AG09309 (cell line): Measurements from ENCODE around the gene NEB.

Source experiments
- DNase-seq: peaks from one replicate; pipeline ENCODE4 v3.0.0-alpha.2; 2010; ENCODE audit warnings: low read depth
- H3K4me3 ChIP-seq: 2 replicates; pipeline ENCODE4 v1.5.1; 2011; ENCODE audit warnings: mild to moderate bottlenecking, low read depth, low read length, moderate library complexity; ENCODE audit not compliant: control insufficient read depth
- TF ChIP-seq, protein P1 (sequence below): IDR thresholded peaks from 2 replicates; pipeline ENCODE4 v1.5.1; 2011; ENCODE audit warnings: mild to moderate bottlenecking, low read depth, low read length, inconsistent platforms; ENCODE audit not compliant: insufficient read depth, control insufficient read depth; ENCODE audit errors: missing control alignments

Gene NEB

DNA sequence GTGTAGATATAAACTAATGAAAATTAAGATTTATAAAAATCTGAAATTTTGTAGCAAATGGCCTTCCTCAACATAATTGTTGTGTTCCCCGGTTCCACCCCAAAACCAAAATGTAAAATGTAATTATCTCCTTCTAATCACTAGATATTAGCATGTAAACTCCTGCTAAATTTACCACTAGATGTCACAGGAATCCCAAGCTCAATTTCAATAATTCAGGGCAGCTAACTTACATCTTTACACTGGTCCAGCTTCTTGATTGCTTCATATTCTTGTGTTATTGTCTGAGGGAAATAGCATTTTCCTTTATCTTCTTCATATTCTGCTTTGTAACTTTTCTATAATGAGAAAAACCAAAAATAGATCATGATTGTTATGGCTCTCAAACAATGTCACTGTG is 42.6 kb downstream of the NEB start:
- DNase-seq, result no peak
- no peak overlapping the region for H3K4me3 ChIP-seq
- TF ChIP-seq, protein P1, sequence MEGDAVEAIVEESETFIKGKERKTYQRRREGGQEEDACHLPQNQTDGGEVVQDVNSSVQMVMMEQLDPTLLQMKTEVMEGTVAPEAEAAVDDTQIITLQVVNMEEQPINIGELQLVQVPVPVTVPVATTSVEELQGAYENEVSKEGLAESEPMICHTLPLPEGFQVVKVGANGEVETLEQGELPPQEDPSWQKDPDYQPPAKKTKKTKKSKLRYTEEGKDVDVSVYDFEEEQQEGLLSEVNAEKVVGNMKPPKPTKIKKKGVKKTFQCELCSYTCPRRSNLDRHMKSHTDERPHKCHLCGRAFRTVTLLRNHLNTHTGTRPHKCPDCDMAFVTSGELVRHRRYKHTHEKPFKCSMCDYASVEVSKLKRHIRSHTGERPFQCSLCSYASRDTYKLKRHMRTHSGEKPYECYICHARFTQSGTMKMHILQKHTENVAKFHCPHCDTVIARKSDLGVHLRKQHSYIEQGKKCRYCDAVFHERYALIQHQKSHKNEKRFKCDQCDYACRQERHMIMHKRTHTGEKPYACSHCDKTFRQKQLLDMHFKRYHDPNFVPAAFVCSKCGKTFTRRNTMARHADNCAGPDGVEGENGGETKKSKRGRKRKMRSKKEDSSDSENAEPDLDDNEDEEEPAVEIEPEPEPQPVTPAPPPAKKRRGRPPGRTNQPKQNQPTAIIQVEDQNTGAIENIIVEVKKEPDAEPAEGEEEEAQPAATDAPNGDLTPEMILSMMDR, result no peak

DNA sequence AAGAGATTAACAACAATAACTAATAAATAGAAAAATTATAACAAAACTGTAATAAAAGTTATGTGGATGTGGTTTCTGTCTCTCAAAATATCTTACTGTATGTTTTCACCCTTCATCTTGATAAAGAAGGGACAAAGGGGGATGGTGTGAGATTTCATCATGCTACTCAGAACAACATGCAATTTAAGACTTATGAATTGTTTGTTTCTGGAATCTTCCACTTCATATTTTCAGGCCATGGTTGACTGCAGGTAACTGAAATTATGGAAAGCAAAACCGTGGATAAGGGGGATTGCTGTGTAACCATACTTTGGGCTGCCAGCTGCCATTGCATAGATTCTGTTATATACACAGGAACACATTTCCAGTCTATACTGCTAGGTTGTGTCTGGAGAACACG is 45.6 kb downstream of the NEB start:
- TF ChIP-seq, protein P1, result no peak
- no peak for DNase-seq
- no peak overlapping the region for H3K4me3 ChIP-seq

DNA sequence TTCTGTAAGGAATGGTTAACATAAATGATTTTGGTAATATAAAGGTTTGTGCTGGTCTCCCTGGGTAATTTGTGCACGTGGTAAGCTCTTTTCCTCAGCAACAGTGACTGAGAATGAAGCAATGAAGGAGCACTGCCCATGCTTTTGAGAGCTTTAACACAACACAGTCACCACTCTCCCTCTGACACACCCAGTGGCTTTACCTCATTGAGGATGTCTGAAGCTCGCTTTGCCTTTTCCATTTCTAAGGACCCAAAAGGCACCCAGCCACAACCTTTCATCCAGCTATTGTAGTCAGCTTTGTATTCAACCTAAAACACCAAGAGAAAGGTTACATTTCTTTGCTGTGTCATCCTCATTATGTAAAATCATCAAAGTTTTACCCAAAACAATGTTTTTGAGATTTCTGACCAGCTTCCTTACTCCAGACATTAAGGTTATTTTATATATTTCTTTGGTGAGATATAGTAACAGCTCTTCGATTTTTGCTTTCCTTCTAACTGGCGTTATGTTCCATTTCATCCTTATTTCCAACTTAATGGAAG is 51.7 kb downstream of the NEB start:
- no peak overlapping the region for H3K4me3 ChIP-seq
- DNase-seq, result no peak
- TF ChIP-seq, protein P1, result no peak

DNA sequence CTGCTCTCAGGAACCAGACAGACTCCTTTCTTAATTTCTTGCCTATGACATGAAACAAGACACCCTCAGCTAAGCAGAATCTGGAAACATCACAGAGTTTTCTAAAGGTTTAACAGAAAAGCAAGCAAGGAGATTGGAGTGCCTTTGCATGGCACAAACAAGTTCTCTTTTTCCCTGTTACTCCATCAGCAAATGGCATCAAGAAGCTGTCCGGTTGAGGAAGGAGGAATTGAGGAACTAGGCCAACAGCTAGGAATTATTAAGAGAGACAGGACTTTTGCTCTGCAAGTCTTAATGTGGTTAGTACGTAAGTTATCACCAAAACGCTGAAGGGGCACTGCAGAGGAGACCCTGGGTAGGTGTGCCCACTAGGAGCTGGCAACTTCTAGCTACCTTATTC is 53.2 kb downstream of the NEB start:
- TF ChIP-seq, protein P1, result no peak
- H3K4me3 ChIP-seq, result no peak overlapping the region
- no peak for DNase-seq

DNA sequence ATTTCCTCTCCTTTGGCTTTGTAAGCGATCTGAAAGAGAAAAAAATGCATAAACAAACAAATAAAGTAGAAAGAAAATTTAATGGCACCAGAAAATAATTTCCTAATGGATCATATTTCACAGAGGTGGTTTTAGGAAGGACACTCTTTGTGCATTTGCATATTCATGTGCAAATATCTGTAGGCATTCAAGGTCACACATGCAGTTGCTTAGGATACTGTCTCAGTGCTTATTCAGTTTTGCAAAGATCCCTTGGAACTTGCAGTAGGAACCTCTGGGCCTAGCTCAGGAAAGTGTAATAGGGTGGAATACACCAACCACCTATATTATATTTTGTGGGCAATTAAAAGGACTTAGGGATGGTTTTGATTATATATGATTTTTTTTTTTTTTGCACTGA is 54.3 kb downstream of the NEB start:
- TF ChIP-seq, protein P1, result no peak
- H3K4me3 ChIP-seq, result no peak overlapping the region
- DNase-seq, result no peak

DNA sequence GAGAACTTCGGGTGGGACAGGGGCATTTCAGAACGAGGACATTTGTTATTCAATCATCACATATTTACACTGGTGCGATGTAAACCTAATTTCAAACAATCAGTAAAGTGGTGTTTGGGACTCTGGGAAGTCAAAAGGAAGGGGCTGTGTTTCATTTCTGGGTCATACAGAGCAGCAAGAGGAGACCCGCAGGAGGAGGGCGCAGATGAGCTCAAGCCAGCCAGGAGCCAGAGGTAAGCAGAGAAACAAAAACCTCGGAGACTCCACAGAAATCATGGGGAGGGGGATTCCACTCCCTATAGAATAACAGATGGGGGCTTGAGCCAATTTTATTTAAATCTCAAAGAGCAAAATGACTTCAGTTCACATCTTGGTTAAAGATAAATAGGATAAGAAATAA is 55.4 kb downstream of the NEB start:
- DNase-seq, result no peak
- TF ChIP-seq, protein P1, result no peak
- no peak overlapping the region for H3K4me3 ChIP-seq

DNA sequence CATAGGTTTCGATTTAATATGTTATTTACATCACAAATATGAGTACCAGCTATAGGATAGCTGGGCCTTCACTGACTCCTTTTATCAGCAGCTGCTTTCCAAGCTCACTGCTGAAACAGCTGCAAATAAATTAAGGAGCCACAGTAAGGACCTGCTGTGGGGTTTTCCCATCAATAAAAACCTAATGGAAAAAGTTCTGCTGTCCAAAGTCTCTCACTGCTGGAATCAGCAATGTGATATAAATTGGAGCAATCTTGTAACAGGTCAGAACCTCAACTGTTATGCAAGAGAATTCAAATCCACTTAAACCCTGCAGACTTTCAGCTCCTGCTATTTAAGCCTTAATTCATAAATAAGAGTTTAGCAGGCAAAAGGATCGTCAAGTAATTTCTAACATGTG is 61.3 kb downstream of the NEB start:
- H3K4me3 ChIP-seq, result no peak overlapping the region
- TF ChIP-seq, protein P1, result no peak
- DNase-seq, result no peak
